ENCODE data around the gene TRIM25. TPM values are rescaled to one million over a fixed set of nuclear protein-coding genes. Genes with fewer than 3 reads are reported as not detected.

Gene TRIM25
- total RNA-seq, 1 experiment from 2014 or later, result 135 TPM

GRCh38 chr17:56861899-56862298, 52.0 kb downstream of the TRIM25 start:
- Histone ChIP-seq H3K27me3 (ENCODE audit: insufficient read depth, low read length) (no peaks in the 10 kb centered on the region), H3K9me2 (ENCODE audit: insufficient read depth) (no peaks in the 10 kb centered on the region), H3K4me3 (replicated peaks in 1 of 2; ENCODE audit: low read depth in 1 of 2, low read length in 2 of 2) (no peak overlapping the region), H3K4me1 (ENCODE audit: control insufficient read depth in 1 of 2, insufficient read depth in 2 of 2, low read length in 2 of 2) (no peaks in the 10 kb centered on the region), H2AFZ (ENCODE audit: low read depth, low read length, poor library complexity, severe bottlenecking) (no peak overlapping the region), H4K20me1 (ENCODE audit: insufficient read depth) (no peaks in the 10 kb centered on the region), H3K4me2 (ENCODE audit: low read length) (no peak overlapping the region), H3K36me3 (ENCODE audit: control insufficient read depth in 1 of 2, insufficient read depth in 2 of 2, low read length in 2 of 2) (no peaks in the 10 kb centered on the region), H3K27ac (ENCODE audit: low read depth, low read length) (no peak overlapping the region), H3K9ac (ENCODE audit: low read length) (no peak overlapping the region), H3K9me3 (ENCODE audit: control insufficient read depth in 1 of 2, insufficient read depth in 1 of 2, low read depth in 1 of 2, low read length in 2 of 2) (no peaks in the 10 kb centered on the region), H3K79me2 (ENCODE audit: insufficient read depth, low read length) (no peaks in the 10 kb centered on the region)
- no peak for DNase-seq (ENCODE audit: low read depth, low spot score)
- TF ChIP-seq CEBPB (IDR thresholded peaks at IDR 0.05; ENCODE audit: low read depth) (no peak), REST (IDR thresholded peaks at IDR 0.05; ENCODE audit: low read depth) (no peak), JUND (IDR thresholded peaks at IDR 0.05) (no peak), CTCF (IDR thresholded peaks at IDR 0.05 in 2 of 3, conservative IDR thresholded peaks at IDR 0.05 in 1 of 3; ENCODE audit: borderline replicate concordance in 1 of 3, insufficient read depth in 1 of 3, low read depth in 2 of 3, low read length in 2 of 3) (no peak), POLR2AphosphoS5 (IDR thresholded peaks at IDR 0.05; ENCODE audit: low read depth, low read length) (no peak), EZH2 (IDR thresholded peaks at IDR 0.05) (no peak), POLR2A (IDR thresholded peaks at IDR 0.05; ENCODE audit: borderline replicate concordance, extremely low read depth, insufficient read depth, insufficient read length) (no peak), RAD21 (IDR thresholded peaks at IDR 0.05; ENCODE audit: low read depth) (no peak), TCF7L2 (IDR thresholded peaks at IDR 0.05; ENCODE audit: borderline replicate concordance, extremely low read depth, insufficient read depth, insufficient read length) (no peak), EZH2phosphoT487 (IDR thresholded peaks at IDR 0.05; ENCODE audit: borderline replicate concordance) (no peak), ZFX (IDR thresholded peaks at IDR 0.05) (no peak), ZNF274 (IDR thresholded peaks at IDR 0.05; ENCODE audit: low read depth, low read length) (no peak), EGR1 (IDR thresholded peaks at IDR 0.05; ENCODE audit: low read depth) (no peak), ELF1 (IDR thresholded peaks at IDR 0.05; ENCODE audit: borderline replicate concordance, low read depth) (no peak)
- ATAC-seq, result no peak
- CTCF ChIA-PET, result no interaction called here
- RAD21 ChIA-PET (ENCODE audit: low non-redundant PET in 1 of 2, low total read pairs in 2 of 2, uncharacterized antibody in 2 of 2, unreplicated experiment in 2 of 2), result no interaction called here
- POLR2A ChIA-PET, result no interaction called here
- intact Hi-C loops (cut with micrococcal nuclease), result no loop called here
- BruUV-seq (replicated peaks), result no TSS peak

All from HCT116 (cell line).